ENCODE data around the gene ZNF581. TPM values are rescaled to one million over a fixed set of nuclear protein-coding genes. Genes with fewer than 3 reads are reported as not detected.

Gene ZNF581
- total and polyA plus RNA-seq, 4 experiments from 2014 or later, result 21.2 to 28.5 (median 23.0) TPM

DNA sequence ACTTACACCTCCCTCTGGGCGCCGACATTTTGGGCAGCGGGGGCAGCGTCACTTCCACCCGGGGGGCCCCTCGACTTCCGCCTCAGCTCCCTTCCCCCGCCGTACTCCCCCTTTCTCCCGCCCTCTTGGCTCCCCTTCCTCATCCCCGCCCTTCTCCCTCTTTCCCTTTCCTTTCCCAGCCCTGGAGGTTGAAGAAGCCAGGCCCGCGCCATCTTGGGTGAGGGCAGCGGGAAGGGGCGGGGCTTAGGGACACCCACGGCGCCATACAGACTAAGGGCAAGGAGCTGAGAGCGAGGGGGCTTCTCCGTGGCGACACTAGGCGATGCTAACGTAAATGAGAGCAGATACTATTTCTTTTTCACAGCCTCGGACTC, 44.0 kb upstream of the ZNF581 start, which contains the start of gene FIZ1:
TSS of gene FIZ1 (minus strand) at position 50 of the 374 bp plus-strand sequence. CDS start 1,652 bp downstream, outside the sequence.
- Histone ChIP-seq H3K9me3 (ENCODE audit: control insufficient read depth in 1 of 2, low read length in 2 of 2) (no peaks in the 10 kb centered on the region), H3K4me1 (ENCODE audit: insufficient read depth, low read length) (peaks cover 26% of the 10 kb centered on the region), H3K36me3 (ENCODE audit: insufficient read depth, low read length) (peaks cover 8% of the 10 kb centered on the region), H3K27ac (ENCODE audit: low read depth, low read length) (peak within 1 kb of the TSS; percentile 89), H3K27me3 (ENCODE audit: insufficient read depth, low read length) (no peaks in the 10 kb centered on the region), H3K4me3 (ENCODE audit: low read length in 2 of 2) (peak within 1 kb of the TSS; percentile 93 to 99)
- no peaks in the 10 kb centered on the region for H3K9me3 Mint-ChIP-seq
- peak within 1 kb of the TSS; percentile 98 to 100 (median 98) for H3K4me3 Mint-ChIP-seq
- peaks cover 36 to 40% of the 10 kb centered on the region in 2 donors for H3K36me3 Mint-ChIP-seq
- peak; percentile 96 to 98 (median 97) for DNase-seq
- H3K4me1 Mint-ChIP-seq, result peaks cover 20 to 36% (median 22%) of the 10 kb centered on the region in 4 donors
- ChIA-PET POLR2A (ENCODE audit: partially characterized antibody) (interaction anchor here (0.6 to 4.7 kb wide), 30 partner anchors 10 to 1411 kb away, joined by 3 to 95 read pairs (median 6); partner anchors contain the start of genes CCDC106, HSPBP1, ISOC2 and KMT5C), CTCF (ENCODE audit: partially characterized antibody) (interaction anchor here (0.6 to 5.0 kb wide), 5 partner anchors 26 to 132 kb away, joined by 3 to 24 read pairs (median 5); partner anchors contain the start of gene ZNF784)
- peak within 1 kb of the TSS; percentile 96 to 100 (median 99) for H3K27ac Mint-ChIP-seq
- no peaks in the 10 kb centered on the region for H3K27me3 Mint-ChIP-seq
- intact Hi-C loops (cut with micrococcal nuclease), result loop anchor here (1.0 to 2.0 kb wide), 9 partner anchors 12 to 519 kb away; partner anchors contain the start of genes EPN1, PPP6R1, ZNF579 and ZNF628

DNA sequence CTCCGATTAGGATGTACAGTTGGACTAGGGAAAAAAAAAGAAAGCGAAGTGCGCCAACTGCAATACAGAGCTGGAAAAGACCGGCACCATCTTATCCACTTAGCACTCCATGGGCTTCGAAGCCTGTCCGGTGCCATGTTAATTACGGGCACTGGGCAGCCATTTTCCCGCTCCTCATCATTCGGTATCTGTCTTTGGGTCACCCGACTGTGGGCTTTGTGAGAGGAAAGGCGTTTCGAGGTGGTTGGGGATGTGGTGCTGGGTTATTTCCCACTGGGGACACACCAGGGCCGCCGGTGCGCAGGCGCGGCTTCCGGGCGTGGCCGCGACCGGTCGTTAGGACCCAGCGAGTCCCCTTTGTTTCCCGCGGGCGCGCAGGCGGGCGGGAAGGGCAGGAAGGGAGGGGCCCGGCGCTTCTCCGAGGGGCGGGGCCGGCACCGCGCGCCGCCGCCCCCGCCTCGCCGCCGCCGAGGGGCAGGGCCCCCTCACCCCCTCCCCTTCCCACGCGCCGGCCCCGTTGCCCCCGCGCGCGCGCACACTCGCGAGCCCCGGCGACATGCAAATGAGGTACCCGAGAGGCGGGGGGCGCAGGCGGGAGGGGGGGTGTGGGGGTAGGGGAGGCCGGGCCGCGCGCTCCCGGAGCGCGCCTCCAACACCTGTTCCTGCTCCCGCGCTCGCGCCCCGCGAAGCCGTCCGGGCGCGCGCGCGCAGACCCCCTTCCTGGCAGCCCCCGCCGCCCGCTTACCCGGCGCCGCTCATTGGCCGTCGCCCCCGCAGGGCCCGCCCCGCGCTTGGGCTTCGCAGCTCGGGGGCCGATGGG, 43.4 kb upstream of the ZNF581 start, which contains the start of gene ZNF524:
TSS of gene ZNF524 (plus strand) at position 447 of the 820 bp plus-strand sequence. CDS start 1,825 bp downstream, outside the sequence.
- ChIA-PET POLR2A (ENCODE audit: partially characterized antibody) (interaction anchor here (0.7 to 4.7 kb wide), 28 partner anchors 11 to 541 kb away, joined by 3 to 95 read pairs (median 6); partner anchors contain the start of genes CCDC106, HSPBP1, ISOC2 and KMT5C), CTCF (ENCODE audit: partially characterized antibody) (interaction anchor here (1.1 to 5.0 kb wide), 3 partner anchors 25 to 132 kb away, joined by 5 to 24 read pairs (median 20); partner anchors contain the start of gene ZNF784)
- Mint-ChIP-seq H3K36me3 (peaks cover 32 to 35% of the 10 kb centered on the region in 2 donors), H3K27me3 (no peaks in the 10 kb centered on the region), H3K4me1 (peaks cover 23 to 42% (median 27%) of the 10 kb centered on the region in 4 donors), H3K9me3 (no peaks in the 10 kb centered on the region), H3K27ac (peak within 1 kb of the TSS; percentile 96 to 100 (median 99)), H3K4me3 (peak within 1 kb of the TSS; percentile 98 to 100 (median 98))
- intact Hi-C loops (cut with micrococcal nuclease), result loop anchor here (1.0 to 2.0 kb wide), 9 partner anchors 13 to 519 kb away; partner anchors contain the start of genes EPN1, PPP6R1, ZNF579 and ZNF628
- Histone ChIP-seq H3K36me3 (ENCODE audit: insufficient read depth, low read length) (peaks cover 8% of the 10 kb centered on the region), H3K4me3 (ENCODE audit: low read length in 2 of 2) (peak within 1 kb of the TSS; percentile 93 to 99), H3K27ac (ENCODE audit: low read depth, low read length) (peak within 1 kb of the TSS; percentile 89), H3K9me3 (ENCODE audit: control insufficient read depth in 1 of 2, low read length in 2 of 2) (no peaks in the 10 kb centered on the region), H3K27me3 (ENCODE audit: insufficient read depth, low read length) (no peaks in the 10 kb centered on the region), H3K4me1 (ENCODE audit: insufficient read depth, low read length) (peaks cover 32% of the 10 kb centered on the region)
- peak; percentile 91 to 95 (median 93) for DNase-seq

DNA sequence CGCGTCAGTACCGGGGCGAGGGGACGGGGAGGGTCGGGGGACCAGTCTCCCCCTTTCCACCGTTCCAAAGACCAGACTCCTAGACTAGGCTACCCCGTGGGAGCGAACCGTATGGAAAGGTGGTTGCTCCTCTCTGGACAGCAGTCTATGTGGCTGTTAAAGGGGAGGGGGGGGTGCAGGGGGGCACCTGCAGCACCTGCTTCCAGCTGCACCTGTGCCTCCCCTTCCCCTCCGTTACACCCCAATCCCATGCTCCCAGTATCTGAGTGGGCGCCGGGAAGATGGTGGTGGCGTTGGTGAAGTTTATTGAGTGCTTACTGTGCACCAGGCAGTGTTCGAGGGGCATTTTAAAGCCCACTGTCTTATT, 42.8 kb upstream of the ZNF581 start:
- CTCF ChIA-PET (ENCODE audit: partially characterized antibody), result interaction anchor here (3.5 to 5.0 kb wide), 2 partner anchors 25 to 32 kb away, joined by 20 to 24 read pairs; partner anchors contain the start of gene ZNF784
- H3K27ac Mint-ChIP-seq, result peak overlapping the region; percentile 67 to 92 (median 91)

DNA sequence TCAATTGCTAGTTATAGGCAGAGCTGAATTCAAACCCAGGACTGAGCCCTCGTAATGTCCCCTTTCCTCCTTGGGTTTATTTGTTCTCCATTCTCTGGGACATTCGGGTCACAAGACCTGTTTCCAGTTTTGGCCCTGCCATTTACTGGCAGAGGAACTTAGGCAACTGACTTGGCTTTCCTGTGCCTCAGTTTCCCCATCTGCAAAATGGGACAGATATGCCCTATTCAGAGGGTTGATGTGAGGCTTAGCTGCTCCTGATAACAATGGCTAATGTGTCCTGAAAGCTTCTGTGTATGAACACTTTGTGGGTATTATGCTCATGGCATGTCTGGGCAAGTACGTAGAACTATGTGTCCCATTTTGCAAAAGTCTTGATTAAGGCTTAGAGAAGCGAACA, 42.4 kb upstream of the ZNF581 start:
- CTCF ChIA-PET (ENCODE audit: partially characterized antibody), result interaction anchor here (3.5 to 5.0 kb wide), 2 partner anchors 24 to 32 kb away, joined by 20 to 24 read pairs; partner anchors contain the start of gene ZNF784
- H3K27ac ChIP-seq (ENCODE audit: low read depth, low read length), result peak overlapping the region; percentile 89
- DNase-seq, result peak in 1 of 5 donors; percentile 20

More for the DNA sequence above, 42.8 kb upstream of the ZNF581 start:
- peak overlapping the region; percentile 61 to 93 for H3K4me3 ChIP-seq (ENCODE audit: low read length in 2 of 2)
- H3K27ac ChIP-seq (ENCODE audit: low read depth, low read length), result peak overlapping the region; percentile 89
- POLR2A ChIA-PET (ENCODE audit: partially characterized antibody), result interaction anchor here (1.0 to 4.7 kb wide), 12 partner anchors 15 to 344 kb away, joined by 3 to 95 read pairs (median 20); partner anchors contain the start of genes KMT5C, ZNF579, ZNF581 and ZNF628
- Mint-ChIP-seq H3K4me3 (peak overlapping the region; percentile 78 to 93 (median 86)), H3K27me3 (no peaks in the 10 kb centered on the region), H3K4me1 (peaks cover 23 to 45% (median 28%) of the 10 kb centered on the region in 4 donors), H3K36me3 (peaks cover 28 to 29% of the 10 kb centered on the region in 2 donors), H3K9me3 (no peaks in the 10 kb centered on the region)
- intact Hi-C loops (cut with micrococcal nuclease), result no loop called here
- H3K4me1 ChIP-seq (ENCODE audit: insufficient read depth, low read length), result peaks cover 34% of the 10 kb centered on the region
- peaks cover 3% of the 10 kb centered on the region for H3K36me3 ChIP-seq (ENCODE audit: insufficient read depth, low read length)
- no peak for DNase-seq
- H3K27me3 ChIP-seq (ENCODE audit: insufficient read depth, low read length), result no peaks in the 10 kb centered on the region
- no peaks in the 10 kb centered on the region for H3K9me3 ChIP-seq (ENCODE audit: control insufficient read depth in 1 of 2, low read length in 2 of 2)

DNA sequence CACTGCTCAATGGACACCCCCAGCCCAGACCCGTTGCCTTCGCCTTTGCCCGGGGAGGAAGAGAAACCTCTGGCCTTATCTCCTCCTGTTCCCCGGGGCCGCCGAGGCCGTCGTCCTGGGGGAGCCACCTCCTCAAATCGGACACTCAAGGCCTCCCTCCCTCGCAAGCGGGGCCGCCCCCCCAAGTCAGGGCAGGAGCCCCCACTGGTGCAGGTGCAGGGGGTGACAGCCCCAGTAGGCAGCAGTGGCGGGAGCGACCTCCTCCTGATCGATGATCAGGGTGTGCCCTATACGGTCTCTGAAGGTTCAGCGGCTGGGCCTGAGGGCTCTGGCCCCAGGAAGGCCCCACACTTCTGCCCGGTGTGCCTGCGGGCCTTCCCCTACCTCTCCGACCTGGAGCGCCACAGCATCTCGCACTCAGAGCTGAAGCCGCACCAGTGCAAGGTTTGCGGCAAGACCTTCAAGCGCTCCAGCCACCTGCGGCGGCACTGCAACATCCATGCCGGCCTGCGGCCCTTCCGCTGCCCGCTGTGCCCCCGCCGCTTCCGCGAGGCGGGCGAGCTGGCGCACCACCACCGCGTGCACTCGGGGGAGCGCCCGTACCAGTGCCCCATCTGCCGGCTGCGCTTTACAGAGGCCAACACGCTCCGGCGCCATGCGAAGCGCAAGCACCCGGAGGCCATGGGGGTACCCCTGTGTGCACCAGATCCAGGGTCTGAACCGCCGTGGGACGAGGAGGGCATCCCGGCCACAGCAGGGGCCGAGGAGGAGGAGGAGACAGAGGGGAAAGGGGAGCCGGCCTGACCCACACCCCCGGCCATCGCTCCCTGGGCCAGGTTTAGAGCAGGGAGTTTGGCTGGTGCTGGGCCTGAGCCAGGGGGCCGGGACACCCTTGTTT, 41.1 kb upstream of the ZNF581 start:
- intact Hi-C loops (cut with micrococcal nuclease), result no loop called here
- H3K27ac ChIP-seq (ENCODE audit: low read depth, low read length), result no peak overlapping the region
- Mint-ChIP-seq H3K4me1 (peaks cover 34 to 62% (median 40%) of the 10 kb centered on the region in 4 donors), H3K27me3 (no peaks in the 10 kb centered on the region), H3K27ac (peak overlapping the region in 1 of 7 donors; percentile 87), H3K36me3 (peaks cover 13 to 33% of the 10 kb centered on the region in 2 donors), H3K4me3 (peak overlapping the region in 2 of 8 donors; percentile 73 to 88), H3K9me3 (no peaks in the 10 kb centered on the region)
- no peaks in the 10 kb centered on the region for H3K27me3 ChIP-seq (ENCODE audit: insufficient read depth, low read length)
- H3K9me3 ChIP-seq (ENCODE audit: control insufficient read depth in 1 of 2, low read length in 2 of 2), result no peaks in the 10 kb centered on the region
- peak in 1 of 5 donors; percentile 44 for DNase-seq
- no peak overlapping the region for H3K4me3 ChIP-seq (ENCODE audit: low read length in 2 of 2)
- CTCF ChIA-PET (ENCODE audit: partially characterized antibody), result no interaction called here
- POLR2A ChIA-PET (ENCODE audit: partially characterized antibody), result interaction anchor here (3.7 to 4.7 kb wide), 3 partner anchors 17 to 31 kb away, joined by 44 to 95 read pairs (median 49); partner anchors contain the start of gene ZNF784
- H3K4me1 ChIP-seq (ENCODE audit: insufficient read depth, low read length), result peaks cover 49% of the 10 kb centered on the region
- no peaks in the 10 kb centered on the region for H3K36me3 ChIP-seq (ENCODE audit: insufficient read depth, low read length)

More for the DNA sequence above, 42.4 kb upstream of the ZNF581 start:
- Mint-ChIP-seq H3K4me1 (peaks cover 25 to 49% (median 28%) of the 10 kb centered on the region in 4 donors), H3K27ac (peak overlapping the region; percentile 67 to 92 (median 91)), H3K4me3 (peak overlapping the region; percentile 78 to 93 (median 86)), H3K27me3 (no peaks in the 10 kb centered on the region), H3K9me3 (no peaks in the 10 kb centered on the region), H3K36me3 (peaks cover 25 to 28% of the 10 kb centered on the region in 2 donors)
- Histone ChIP-seq H3K4me3 (ENCODE audit: low read length in 2 of 2) (peak overlapping the region; percentile 61 to 93), H3K9me3 (ENCODE audit: control insufficient read depth in 1 of 2, low read length in 2 of 2) (no peaks in the 10 kb centered on the region), H3K36me3 (ENCODE audit: insufficient read depth, low read length) (no peaks in the 10 kb centered on the region), H3K27me3 (ENCODE audit: insufficient read depth, low read length) (no peaks in the 10 kb centered on the region), H3K4me1 (ENCODE audit: insufficient read depth, low read length) (peaks cover 36% of the 10 kb centered on the region)
- POLR2A ChIA-PET (ENCODE audit: partially characterized antibody), result interaction anchor here (1.0 to 4.7 kb wide), 10 partner anchors 16 to 342 kb away, joined by 3 to 95 read pairs (median 26); partner anchors contain the start of genes KMT5C, ZNF579, ZNF581 and ZNF628
- intact Hi-C loops (cut with micrococcal nuclease), result no loop called here

DNA sequence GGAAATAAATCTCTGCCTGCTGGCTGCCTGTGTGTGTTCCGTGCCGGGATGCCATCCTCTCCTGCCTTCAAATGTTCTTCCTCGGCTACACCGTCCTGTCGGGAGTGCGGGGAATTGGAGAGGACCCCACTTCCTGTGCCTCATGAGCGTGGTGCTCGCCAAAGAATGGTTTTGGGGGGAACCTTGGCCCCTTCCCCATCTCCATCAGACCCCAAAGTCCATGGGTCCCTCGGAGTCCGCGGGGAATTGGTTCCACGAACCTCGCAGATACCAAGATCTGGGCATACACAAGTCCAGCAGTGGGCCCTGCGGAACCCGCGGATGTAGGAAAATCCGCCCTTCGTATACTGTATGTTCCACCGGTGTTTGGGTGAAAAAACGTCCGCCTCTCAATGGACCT, 40.3 kb upstream of the ZNF581 start:
- ChIA-PET POLR2A (ENCODE audit: partially characterized antibody) (interaction anchor here (1.6 kb wide), 1 partner anchor 9 kb away, joined by 4 read pairs; no protein-coding TSS in a partner anchor), CTCF (ENCODE audit: partially characterized antibody) (interaction anchor here (1.8 kb wide), 1 partner anchor 30 kb away, joined by 10 read pairs; no protein-coding TSS in a partner anchor)
- Histone ChIP-seq H3K36me3 (ENCODE audit: insufficient read depth, low read length) (no peaks in the 10 kb centered on the region), H3K27me3 (ENCODE audit: insufficient read depth, low read length) (no peaks in the 10 kb centered on the region), H3K4me3 (ENCODE audit: low read length in 2 of 2) (no peak overlapping the region), H3K9me3 (ENCODE audit: control insufficient read depth in 1 of 2, low read length in 2 of 2) (no peaks in the 10 kb centered on the region), H3K4me1 (ENCODE audit: insufficient read depth, low read length) (peaks cover 49% of the 10 kb centered on the region), H3K27ac (ENCODE audit: low read depth, low read length) (no peak overlapping the region)
- Mint-ChIP-seq H3K4me3 (peak overlapping the region in 4 of 8 donors; percentile 48 to 74 (median 64)), H3K9me3 (peaks cover 0 to 2% (median 0%) of the 10 kb centered on the region in 8 donors), H3K4me1 (peaks cover 40 to 69% (median 47%) of the 10 kb centered on the region in 4 donors), H3K27me3 (no peaks in the 10 kb centered on the region), H3K36me3 (peaks cover 9 to 40% of the 10 kb centered on the region in 2 donors), H3K27ac (peak overlapping the region in 4 of 7 donors; percentile 29 to 94 (median 55))
- intact Hi-C loops (cut with micrococcal nuclease), result no loop called here
- DNase-seq, result peak in 1 of 5 donors; percentile 19

Data from CD4-positive, alpha-beta memory T cell (primary cell).